ENCODE results near the gene SLMAP.
"Not testable (repeated sequence)": the region's sequence is repeated elsewhere in the genome, so short reads cannot be mapped to it uniquely, and the experiment has no call there.

- not testable (repeated sequence) for TF ChIP-seq CTCF, POLR2A (IDR thresholded peaks at IDR 0.05)
Observed at GRCh38 chr3:57869110-57869509, 113.0 kb downstream of the SLMAP start.

Data from sigmoid colon (tissue), 3 donors.